HG02870 (cell line): ENCODE results near the gene IGFBP2.

Source experiments
- ATAC-seq: cut with Tn5 transposase; IDR thresholded peaks from one replicate; pipeline ENCODE4 v1.9.1; 2021; ENCODE audit warnings: mild to moderate bottlenecking, moderate library complexity; ENCODE audit not compliant: unreplicated experiment

The IGFBP2 gene

GRCh38 chr2:216615298-216616082 is 17.7 kb upstream of the IGFBP2 start:
- no peak for ATAC-seq

- no peak for ATAC-seq
These were observed 17.0 kb upstream of the IGFBP2 start for GRCh38 chr2:216616083-216616678.

DNA sequence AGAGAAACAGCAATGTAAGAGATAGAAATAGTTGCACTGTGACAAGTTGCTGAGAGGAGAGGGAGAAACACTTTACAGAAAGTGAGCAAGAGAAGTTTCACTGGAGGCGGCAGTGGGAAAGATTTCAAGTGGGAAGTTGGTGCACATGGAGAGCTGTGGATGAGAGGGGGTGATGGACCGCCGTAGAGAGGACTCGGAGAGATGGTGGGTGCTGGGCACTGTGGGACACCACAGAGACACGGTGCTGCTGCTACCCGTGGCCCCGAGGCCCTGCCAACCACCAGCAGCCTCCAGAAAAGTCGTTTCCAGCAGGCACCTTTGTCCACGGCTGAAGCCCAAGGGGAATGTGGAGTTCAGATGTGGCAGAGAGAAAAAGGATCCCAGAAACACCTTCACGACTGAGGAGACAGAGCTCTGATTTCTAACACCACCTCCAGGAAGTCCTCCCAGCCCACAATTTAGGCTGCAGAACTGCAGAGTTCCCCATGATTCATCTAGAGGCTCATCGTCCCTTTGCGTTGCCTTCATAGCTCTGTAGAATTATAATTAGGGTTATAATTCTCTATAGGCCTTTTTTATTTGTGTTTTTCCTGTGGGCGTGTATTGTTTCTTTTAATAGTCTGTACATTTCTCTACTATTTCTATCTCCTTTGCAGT is 15.9 kb upstream of the IGFBP2 start:
- no peak for ATAC-seq

DNA sequence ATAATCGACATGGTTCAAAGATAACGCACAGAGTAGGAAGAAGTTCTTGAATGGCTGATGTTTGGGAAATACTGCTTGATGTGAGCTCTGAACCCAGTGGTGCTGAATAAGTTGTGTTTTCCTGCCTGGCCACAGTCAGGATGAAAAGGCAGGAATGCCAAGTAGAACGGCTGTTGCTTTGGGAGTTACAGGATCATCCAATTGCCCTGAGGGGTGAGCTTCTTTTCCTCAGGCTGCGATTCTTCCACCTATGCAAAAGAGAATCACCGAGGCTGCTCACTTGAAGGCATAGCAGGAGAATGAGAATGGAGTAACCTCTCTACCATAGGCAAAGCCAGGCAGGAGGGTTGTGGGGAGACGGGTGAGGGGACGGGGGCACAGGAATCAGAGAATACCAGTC is 14.4 kb upstream of the IGFBP2 start:
- no peak for ATAC-seq

DNA sequence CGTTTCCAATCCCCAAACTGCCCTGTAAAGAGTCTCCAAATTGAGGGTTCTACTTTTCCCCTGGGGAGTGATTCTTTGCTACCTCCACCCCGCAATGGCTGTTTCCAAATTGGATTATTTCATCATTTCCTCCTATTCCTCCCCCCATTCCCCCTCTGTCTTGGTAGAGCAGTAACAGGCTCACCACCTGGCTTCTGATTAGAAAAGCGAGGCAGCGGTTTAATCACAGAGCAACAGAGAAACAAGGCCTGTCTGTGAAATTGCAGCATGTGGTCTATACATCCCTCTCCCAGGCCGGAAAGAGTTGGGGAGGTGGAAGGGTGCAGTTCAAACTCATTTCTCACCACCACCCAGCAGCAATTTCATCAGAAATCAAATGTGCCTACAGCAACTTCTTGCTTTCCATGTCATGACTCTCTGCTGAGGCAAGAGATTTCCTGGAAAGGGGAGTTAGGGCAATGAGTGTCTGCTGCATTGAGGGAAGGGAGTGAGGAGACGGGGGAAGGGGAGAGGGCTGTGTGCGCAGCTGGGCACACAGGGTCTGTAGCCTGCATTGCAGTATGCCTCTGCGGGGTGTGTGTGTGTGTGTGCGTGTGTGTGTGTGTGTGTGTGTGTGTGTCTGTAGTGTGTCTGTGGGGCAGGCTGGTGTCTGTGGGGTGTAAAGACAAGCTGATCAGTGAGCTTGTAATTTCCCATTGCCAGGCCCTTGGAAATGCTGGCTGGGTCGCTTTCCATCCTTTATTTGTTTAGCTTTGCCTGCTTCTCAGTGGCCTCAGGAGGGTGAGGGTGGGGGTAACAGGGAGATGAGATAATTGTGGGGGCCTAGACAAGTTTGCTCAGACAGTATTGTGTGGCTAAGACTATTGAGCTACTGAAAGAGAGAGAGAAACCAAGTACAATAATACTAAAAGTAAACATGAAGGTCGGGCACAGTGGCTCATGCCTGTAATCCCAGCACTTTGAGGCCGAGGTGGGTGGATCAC is 13.5 kb upstream of the IGFBP2 start:
- no peak for ATAC-seq

- ATAC-seq = no peak
These were observed 12.4 kb upstream of the IGFBP2 start for GRCh38 chr2:216620786-216621185.

DNA sequence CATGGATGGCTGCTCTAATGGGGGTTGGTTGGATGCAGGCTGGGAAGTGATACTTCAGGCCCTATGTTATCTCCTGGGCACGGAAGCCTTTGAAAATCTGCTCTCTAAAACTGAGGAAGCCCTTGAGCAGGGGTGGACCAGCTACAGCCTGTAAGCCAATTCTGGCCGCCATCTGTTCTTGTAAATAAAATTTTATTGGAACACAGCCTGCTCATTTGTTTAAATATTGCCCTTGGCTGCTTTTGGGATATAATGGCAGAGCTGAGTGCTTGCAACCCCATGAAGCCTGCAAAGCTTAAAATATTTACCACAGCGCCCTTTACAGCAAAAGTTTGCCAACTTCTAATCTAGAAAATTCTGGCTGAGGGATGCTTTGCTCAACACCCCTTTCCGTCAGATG is 11.9 kb upstream of the IGFBP2 start:
- ATAC-seq = no peak

GRCh38 chr2:216622526-216622925 is 10.7 kb upstream of the IGFBP2 start:
- no peak for ATAC-seq

GRCh38 chr2:216624251-216624650 is 9.0 kb upstream of the IGFBP2 start:
- no peak for ATAC-seq

DNA sequence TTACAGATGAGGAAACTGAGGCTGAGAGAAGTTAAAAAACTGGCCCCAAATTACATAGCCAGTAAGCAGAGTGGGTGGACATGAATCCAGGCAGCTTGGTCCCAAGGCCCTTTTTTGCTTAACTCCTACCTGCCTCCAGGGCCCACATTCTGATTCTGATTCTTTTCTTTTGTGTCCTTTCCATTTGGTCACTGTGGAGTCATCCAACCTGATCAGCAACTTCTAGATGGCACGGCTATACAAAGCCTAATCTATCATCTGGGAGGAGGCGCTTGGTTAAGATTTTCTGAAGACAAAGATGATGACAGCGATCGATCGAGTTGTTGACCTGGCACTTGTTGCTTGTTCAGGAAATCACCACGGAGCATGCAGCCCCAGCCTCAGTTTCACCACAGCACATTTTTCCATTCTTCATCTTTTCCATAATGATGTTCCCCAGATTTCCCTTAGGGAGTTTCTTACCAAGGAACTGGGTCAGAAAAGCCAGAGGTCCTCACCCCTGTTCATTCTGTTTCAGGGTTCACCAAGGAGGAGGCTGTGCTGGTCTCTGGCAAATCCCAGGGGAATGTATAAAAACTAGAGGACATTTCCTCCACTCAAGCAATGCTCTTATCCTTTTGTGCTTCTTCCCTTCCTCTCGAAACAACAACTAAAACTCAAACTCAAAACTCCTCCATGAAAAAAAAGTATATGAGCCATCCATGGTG is 6.9 kb upstream of the IGFBP2 start:
- no peak for ATAC-seq

- no peak for ATAC-seq
These were observed 6.4 kb upstream of the IGFBP2 start for GRCh38 chr2:216626875-216627245.

DNA sequence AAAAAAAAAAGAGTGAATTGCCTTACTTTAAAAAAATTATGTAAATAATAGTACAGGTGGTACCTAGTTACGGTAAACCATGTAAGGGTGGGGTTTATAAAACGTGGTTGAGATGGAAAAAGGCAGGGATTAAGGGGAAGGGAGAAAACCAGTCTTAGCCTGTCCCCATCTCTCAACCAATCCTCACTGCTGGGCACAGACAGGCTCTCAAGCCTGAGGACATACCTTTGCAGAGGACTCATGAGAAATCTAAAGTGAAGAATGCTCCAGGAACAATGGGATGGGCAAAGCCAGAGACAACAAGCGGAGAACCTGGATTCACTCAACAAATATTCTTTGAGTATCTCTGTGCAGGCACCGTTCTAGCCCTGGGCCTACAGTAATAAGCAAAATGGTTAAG is 3.4 kb upstream of the IGFBP2 start:
- no peak for ATAC-seq

DNA sequence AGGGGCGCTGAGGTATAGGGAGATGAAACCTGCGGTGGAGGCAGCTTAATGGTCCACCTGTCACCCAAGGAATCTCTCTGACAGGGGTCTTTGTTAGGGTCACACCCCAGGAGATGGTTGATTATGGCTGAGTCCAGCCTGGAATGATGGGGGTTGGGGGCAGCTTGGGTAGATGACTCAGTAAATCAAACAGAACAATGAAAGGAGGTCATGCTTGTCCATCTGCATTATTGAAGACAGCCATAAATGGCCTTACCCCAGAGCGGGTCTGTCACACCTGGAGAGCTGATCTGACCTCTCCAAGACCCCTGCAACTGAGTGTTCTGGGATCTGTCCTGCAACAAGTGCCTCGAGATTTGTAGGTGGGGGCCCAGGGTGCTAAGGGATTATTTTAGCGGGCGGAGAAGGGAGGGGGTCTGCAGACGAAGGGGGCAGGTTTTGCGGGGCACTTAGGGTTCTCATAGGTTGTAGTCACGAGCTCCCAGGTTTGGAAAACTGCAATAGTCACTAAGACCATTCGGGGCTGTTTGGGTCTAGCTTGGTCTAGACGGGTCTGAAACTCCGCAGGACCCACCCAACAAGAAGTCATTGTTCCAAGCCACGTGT is 771 bp upstream of the IGFBP2 start:
- no peak for ATAC-seq

GRCh38 chr2:216633616-216634369 is 573 bp downstream of the IGFBP2 start:
- ATAC-seq = no peak

GRCh38 chr2:216634370-216635148 is 1.3 kb downstream of the IGFBP2 start:
- ATAC-seq = no peak

DNA sequence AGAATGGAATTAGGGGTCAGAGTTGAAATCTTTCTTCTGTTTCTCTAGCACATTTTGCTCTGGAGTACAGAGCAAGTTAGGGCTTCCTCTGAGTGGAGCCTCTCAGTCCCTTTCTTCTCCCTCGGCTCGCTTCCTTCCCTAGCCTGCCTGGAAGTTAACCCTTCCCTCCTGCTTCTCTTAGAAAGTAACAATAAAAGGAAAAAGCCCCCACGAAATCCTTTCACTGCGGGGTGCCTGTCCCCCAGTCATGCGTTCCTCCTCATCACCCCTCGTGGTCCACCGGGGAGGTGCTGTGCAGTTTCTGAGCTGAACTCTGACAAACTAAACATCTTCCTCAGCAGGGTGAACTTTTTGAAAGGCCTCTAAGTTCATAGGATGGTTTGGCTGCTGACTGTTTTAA is 2.0 kb downstream of the IGFBP2 start:
- no peak for ATAC-seq

- no peak for ATAC-seq
These were observed 2.7 kb downstream of the IGFBP2 start for GRCh38 chr2:216635701-216636550.
